Hippocampal formation (tissue), 2 donors: ENCODE results near the gene ATP5PD.
"Not testable (repeated sequence)": the region's sequence is repeated elsewhere in the genome, so short reads cannot be mapped to it uniquely, and the experiment has no call there.

Experiments
- DNase-seq, 2 donors: peaks; one replicate each; lab custom pipeline; 2025; lab: John Stamatoyannopoulos, UW

The ATP5PD gene

GRCh38 chr17:75077496-75078283 lies 30.9 kb upstream of the ATP5PD start:
- peak; percentile 42 to 45 for DNase-seq

DNA sequence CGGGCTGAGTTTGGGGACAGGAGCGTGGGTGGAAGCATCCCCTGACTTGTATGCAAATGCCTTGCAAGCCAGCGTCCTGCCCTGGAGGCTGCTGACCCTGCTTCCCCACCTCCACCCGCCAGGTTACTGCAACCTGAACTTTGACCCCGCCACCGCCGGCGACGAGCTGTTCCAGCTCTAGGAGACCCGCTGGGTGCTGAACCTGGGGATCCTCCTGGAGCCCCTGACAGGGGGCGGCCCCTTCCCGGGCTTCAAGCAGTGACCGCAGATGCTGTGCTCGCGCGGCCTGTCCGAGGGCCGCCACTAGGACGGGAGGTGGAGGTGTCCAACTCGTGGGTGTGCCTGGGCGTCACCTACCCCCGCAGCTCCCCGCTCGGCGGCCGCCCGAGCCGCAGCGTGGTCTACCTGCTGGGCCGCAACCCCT lies 30.3 kb upstream of the ATP5PD start:
- DNase-seq: no peak

GRCh38 chr17:75075597-75076336 lies 29.0 kb upstream of the ATP5PD start:
- DNase-seq: no peak

GRCh38 chr17:75074532-75074931 lies 27.8 kb upstream of the ATP5PD start:
- DNase-seq: no peak

DNA sequence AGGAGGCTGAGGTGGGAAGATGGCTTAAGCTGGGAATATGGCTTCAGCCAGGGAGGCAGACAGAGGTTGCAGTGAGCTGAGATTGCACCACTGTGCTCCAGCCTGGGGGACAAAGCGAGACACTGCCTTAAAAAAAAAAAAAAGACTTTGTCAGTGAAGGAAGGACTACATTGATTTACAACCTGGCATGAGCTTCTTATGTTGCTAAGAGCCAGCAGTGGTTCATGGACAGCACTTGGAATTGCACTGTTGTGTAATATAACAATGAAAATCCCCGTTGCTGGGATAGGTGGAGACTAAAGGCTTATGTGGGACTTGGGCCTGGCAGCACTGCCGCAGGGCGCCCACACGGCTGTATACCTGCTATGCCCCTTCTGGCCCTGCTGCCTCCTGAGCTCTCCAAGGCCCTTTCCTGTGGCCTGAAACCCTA lies 26.9 kb upstream of the ATP5PD start:
- no peak for DNase-seq

GRCh38 chr17:75072909-75073308 lies 26.1 kb upstream of the ATP5PD start:
- DNase-seq: not testable (repeated sequence)

- DNase-seq: not testable (repeated sequence)
Measured at GRCh38 chr17:75071478-75072271, 24.9 kb upstream of the ATP5PD start.

DNA sequence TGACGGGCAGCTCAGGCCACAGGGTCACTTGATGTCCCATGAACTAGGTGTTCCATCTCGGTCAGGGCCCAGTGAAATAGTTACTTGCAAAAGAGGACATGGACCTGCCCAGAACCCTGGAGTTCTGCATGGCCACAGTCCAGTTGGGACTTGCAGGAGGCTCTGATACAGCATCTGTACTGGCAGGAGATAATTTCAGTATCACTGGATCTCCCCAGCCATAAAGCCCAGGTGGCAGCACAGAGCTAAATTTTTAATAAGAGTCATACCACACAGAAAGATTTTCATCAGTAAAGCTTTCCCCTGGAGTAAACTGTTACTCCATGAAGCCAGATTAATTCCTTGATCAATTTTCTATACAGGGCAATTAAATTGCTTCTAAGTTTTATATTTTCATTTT lies 23.0 kb upstream of the ATP5PD start:
- no peak for DNase-seq

GRCh38 chr17:75068750-75069149 lies 22.0 kb upstream of the ATP5PD start:
- DNase-seq: no peak

GRCh38 chr17:75067856-75068255 lies 21.1 kb upstream of the ATP5PD start:
- no peak for DNase-seq

DNA sequence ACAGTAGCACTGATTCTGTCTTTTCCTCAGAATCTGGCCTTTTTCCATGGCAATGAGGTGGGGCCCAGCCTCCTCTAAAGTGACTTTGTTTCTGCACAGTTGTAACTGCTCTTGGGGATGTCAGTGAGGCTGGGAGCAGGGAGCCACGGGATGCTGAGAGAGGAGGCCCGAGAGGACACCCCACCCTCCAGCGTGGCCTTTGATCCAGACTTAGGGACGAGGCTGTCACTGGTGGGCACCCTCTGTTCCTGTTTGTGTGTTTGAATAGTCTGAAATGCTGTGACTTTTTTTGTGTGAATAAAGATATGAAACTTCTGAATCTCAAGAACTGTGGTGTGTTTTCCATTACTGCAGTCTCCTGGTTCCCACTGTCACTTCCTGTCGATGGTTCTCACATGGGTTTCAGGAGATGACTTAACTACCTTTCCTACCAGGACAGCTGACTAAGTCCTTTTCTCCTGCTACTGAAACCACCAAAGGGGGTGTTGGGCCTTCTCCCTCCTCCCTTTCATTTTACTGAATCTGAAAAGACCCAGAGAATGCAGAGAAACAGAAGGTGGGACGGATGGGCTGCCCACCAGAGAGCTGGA lies 18.9 kb upstream of the ATP5PD start:
- DNase-seq: no peak

DNA sequence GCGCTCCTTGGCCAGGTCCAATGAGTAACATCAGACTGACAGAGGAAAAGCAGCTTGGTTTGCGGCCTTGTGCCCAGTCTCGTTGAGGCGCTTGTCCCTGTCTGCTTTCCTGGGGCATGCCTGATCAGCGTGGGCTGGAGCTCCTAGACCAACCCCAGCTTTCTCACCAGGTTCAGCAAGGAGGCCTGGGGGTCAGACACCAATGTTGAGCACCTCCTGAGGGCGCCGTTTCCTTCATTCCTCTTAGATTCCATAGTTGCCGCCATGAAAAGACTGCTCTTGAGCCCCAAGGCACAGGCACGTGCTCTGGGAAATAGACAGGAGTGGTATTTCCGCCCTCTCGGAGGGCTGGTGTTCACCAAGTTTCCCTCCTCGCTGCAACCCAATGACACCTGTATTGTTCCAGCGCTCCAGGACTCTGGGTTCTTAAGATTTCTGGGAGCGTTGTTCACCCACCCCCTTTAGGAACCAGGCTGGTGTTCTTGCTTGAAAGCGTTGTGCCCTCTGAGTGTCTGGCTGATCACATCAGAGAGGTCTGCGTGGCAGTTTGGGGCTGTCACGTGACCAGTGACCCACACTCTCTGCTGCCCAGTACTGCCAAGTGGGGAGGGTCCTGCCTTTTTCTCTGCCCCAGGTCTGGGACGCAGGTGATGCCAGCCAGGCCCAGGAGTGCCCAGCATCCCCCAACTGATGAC lies 18.2 kb upstream of the ATP5PD start:
- DNase-seq: no peak

- DNase-seq: no peak
Measured at GRCh38 chr17:75064460-75064859, 17.7 kb upstream of the ATP5PD start.

GRCh38 chr17:75064040-75064439 lies 17.3 kb upstream of the ATP5PD start:
- no peak for DNase-seq

DNA sequence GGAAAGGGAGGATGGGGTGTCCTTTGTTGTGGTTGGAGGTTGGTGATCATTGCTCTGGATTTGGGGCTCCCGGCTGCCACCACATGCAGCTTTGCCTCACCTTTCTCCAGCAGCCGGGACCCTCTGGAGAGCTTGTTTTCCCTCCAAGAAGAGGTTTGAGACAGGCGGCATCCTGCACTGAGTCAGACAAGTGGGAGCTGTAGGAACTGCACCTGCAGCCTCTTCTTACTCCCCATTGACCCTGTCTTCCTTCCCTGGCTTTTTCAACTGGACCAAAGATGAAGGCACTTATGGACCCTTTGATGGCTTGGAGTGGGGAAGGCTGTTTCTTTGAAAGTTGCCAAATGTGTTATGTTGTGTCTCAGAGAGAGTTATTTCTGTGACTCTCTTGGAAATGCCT lies 16.9 kb upstream of the ATP5PD start:
- DNase-seq: no peak

DNA sequence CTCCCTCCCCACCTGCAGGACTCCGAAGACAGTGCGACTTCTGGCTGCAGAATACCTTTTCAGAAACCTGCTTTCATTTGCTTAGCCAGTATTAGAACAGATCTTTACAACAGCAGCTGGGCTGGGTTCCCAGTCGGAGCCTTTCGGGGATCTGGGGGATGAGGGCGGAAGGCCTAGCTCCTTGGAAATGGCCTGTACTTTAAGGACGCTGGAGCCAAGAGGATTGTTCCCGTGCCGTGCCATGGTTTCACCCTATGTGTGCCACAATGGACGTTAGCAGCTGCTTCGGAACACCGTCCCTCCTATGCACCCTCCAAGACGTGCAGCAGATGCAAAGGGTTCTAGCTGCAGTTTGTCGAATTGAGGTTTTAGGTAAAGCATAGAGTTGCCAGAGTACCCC lies 16.4 kb upstream of the ATP5PD start:
- no peak for DNase-seq

DNA sequence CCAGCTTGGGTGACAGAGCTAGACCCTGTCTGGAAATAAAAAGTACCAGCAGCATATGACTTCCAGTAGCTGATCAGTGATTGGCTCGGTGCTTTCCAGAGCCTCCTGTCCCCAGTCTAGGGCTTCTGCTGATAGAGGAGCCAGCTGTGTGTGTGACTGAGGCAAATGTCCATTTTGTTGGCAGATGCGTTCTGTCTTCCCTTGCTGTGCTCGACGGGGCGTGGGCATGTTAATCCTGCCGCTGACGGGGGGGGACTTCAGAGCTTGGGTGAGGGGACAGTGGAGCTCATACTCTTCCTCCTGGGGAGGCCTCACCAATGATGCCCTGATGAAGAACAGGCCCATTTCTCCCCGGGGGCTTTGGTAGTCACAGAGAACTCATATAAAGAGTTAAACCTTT lies 14.8 kb upstream of the ATP5PD start:
- DNase-seq: no peak

GRCh38 chr17:75061055-75061438 lies 14.3 kb upstream of the ATP5PD start:
- no peak for DNase-seq

GRCh38 chr17:75060434-75061054 lies 13.8 kb upstream of the ATP5PD start:
- no peak for DNase-seq

- DNase-seq: peak; percentile 40 to 89
Measured at GRCh38 chr17:75059369-75060345, 12.9 kb upstream of the ATP5PD start.
